ENCODE results near the gene SARDH.

SARDH gene

DNA sequence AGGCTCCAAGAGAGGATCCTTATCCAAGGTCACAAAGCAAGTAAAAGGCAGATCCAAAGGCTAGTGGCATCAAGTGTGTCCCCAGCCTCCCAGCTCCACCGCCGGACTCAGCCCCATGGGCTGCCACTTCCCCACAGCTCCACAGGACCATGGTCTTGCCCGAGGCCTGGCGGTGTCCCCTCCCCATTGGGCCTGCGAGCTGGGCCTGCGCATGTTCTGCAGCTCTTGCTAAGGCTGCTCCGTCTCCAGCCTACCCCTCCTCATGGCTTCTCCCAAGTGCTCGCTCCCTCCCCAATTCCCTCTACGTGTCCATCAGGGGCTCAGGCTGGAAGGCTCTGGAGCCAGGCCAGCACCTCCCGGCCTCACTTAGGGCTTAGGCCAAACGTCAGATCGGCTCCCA is 72.6 kb downstream of the SARDH start:
- H3K9me3 ChIP-seq (ENCODE audit: insufficient read depth, low read depth, low read length) = no peaks in the 10 kb centered on the region
- no peaks in the 10 kb centered on the region for H3K9me2 ChIP-seq (replicated peaks; ENCODE audit: low read depth, low read length)
- no peaks in the 10 kb centered on the region for H3K4me1 ChIP-seq (ENCODE audit: insufficient read depth, low read length, poor library complexity, severe bottlenecking)
- H3F3A ChIP-seq (ENCODE audit: low read depth) = no peaks in the 10 kb centered on the region
- no peaks in the 10 kb centered on the region for H3K36me3 ChIP-seq (ENCODE audit: insufficient read depth, low read length)
- TF ChIP-seq, protein P1, sequence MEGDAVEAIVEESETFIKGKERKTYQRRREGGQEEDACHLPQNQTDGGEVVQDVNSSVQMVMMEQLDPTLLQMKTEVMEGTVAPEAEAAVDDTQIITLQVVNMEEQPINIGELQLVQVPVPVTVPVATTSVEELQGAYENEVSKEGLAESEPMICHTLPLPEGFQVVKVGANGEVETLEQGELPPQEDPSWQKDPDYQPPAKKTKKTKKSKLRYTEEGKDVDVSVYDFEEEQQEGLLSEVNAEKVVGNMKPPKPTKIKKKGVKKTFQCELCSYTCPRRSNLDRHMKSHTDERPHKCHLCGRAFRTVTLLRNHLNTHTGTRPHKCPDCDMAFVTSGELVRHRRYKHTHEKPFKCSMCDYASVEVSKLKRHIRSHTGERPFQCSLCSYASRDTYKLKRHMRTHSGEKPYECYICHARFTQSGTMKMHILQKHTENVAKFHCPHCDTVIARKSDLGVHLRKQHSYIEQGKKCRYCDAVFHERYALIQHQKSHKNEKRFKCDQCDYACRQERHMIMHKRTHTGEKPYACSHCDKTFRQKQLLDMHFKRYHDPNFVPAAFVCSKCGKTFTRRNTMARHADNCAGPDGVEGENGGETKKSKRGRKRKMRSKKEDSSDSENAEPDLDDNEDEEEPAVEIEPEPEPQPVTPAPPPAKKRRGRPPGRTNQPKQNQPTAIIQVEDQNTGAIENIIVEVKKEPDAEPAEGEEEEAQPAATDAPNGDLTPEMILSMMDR (conservative IDR thresholded peaks at IDR 0.05; ENCODE audit: low read length) = no peak
- no peak for TF ChIP-seq EZH2phosphoT487 (IDR thresholded peaks at IDR 0.05; ENCODE audit: borderline replicate concordance)
- H2AFZ ChIP-seq (ENCODE audit: low read length) = no peak overlapping the region
- no peak overlapping the region for H3K4me2 ChIP-seq (ENCODE audit: low read depth, low read length, poor library complexity, severe bottlenecking)
- H3K27me3 ChIP-seq (ENCODE audit: insufficient read depth, low read length, poor library complexity, severe bottlenecking) = no peaks in the 10 kb centered on the region
- H3K79me2 ChIP-seq (ENCODE audit: insufficient read depth, low read length) = no peaks in the 10 kb centered on the region
- H3K9ac ChIP-seq (ENCODE audit: low read depth, low read length, poor library complexity, severe bottlenecking) = no peak overlapping the region
- H4K20me1 ChIP-seq (ENCODE audit: insufficient read depth, low read length, poor library complexity, severe bottlenecking) = no peaks in the 10 kb centered on the region
- H3K4me3 ChIP-seq (ENCODE audit: low read length, poor library complexity, severe bottlenecking) = no peak overlapping the region

DNA sequence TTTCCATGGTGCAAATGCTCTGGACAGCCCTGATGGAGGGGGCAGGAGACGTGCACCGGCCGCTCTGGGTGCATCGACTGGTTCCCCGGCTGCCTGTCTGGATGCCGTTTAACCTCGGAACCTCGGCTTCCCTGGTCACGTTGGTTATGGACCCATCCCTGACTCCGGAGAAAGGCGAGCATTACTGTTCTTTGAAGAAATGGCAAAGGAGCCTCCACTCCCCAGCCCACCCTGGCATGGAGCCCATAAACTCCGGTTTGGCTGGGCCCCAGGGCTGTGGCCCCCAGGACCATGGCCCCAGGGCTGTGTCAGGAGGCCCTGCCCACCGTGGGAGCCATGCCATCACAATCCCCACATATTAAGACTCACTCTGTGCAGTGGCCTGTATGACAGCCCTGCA is 73.1 kb downstream of the SARDH start:
- Histone ChIP-seq H4K20me1 (ENCODE audit: insufficient read depth, low read length, poor library complexity, severe bottlenecking) (no peaks in the 10 kb centered on the region), H3K27me3 (ENCODE audit: insufficient read depth, low read length, poor library complexity, severe bottlenecking) (no peaks in the 10 kb centered on the region), H3K4me2 (ENCODE audit: low read depth, low read length, poor library complexity, severe bottlenecking) (no peak overlapping the region), H3F3A (ENCODE audit: low read depth) (no peaks in the 10 kb centered on the region), H3K79me2 (ENCODE audit: insufficient read depth, low read length) (no peaks in the 10 kb centered on the region), H3K9me3 (ENCODE audit: insufficient read depth, low read depth, low read length) (no peaks in the 10 kb centered on the region), H3K4me3 (ENCODE audit: low read length, poor library complexity, severe bottlenecking) (no peak overlapping the region), H3K4me1 (ENCODE audit: insufficient read depth, low read length, poor library complexity, severe bottlenecking) (no peaks in the 10 kb centered on the region), H3K36me3 (ENCODE audit: insufficient read depth, low read length) (no peaks in the 10 kb centered on the region), H2AFZ (ENCODE audit: low read length) (no peak overlapping the region), H3K9me2 (replicated peaks; ENCODE audit: low read depth, low read length) (no peaks in the 10 kb centered on the region), H3K9ac (ENCODE audit: low read depth, low read length, poor library complexity, severe bottlenecking) (no peak overlapping the region)
- TF ChIP-seq EZH2phosphoT487 (IDR thresholded peaks at IDR 0.05; ENCODE audit: borderline replicate concordance) = no peak
- TF ChIP-seq, protein P1 (conservative IDR thresholded peaks at IDR 0.05; ENCODE audit: low read length) = no peak

DNA sequence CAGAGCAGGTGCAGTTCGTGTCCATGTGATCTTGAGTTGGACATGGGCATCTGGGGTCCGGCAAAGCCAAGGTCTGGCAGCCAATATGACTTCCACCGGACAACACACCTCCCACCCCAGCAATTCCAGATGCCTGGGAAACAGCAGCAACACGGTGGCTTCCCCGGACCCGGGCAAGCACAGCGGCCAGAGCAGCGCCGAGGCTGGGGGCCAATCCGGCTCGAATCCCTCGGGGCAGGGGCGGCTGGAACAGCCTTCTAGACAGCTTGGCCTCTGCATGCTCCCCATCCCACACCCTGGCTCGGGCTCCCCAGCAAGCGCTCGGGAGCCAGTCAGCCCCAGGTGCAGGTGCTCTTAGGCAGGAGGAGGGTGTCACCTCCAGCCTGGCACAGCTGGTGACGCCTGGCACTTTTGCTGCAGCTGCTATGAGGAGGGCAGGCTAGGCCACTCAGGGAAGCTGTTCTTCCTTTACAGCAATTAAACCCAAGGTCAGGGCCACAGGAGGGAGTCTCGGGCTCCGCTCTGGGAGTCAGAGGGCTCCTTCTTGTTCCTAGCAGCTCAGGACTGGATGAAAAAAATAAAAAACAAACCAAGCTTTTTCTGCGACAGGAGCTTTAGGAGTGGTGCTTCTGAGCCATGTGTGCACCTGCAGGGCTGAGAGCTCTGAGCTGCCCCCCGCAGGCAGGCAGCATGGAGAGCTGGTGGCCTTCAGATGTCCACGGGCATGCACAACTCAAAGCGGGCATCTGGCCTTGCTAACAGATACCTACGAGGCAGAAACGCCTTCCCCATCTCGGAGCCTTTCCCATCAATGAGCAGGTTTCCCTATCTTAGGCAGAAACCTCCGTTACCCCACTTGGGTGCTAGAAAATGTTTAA is 73.7 kb downstream of the SARDH start:
- no peaks in the 10 kb centered on the region for H3K36me3 ChIP-seq (ENCODE audit: insufficient read depth, low read length)
- no peaks in the 10 kb centered on the region for H3K79me2 ChIP-seq (ENCODE audit: insufficient read depth, low read length)
- H3K27me3 ChIP-seq (ENCODE audit: insufficient read depth, low read length, poor library complexity, severe bottlenecking) = no peaks in the 10 kb centered on the region
- no peaks in the 10 kb centered on the region for H3F3A ChIP-seq (ENCODE audit: low read depth)
- H3K4me2 ChIP-seq (ENCODE audit: low read depth, low read length, poor library complexity, severe bottlenecking) = no peak overlapping the region
- H3K4me1 ChIP-seq (ENCODE audit: insufficient read depth, low read length, poor library complexity, severe bottlenecking) = no peaks in the 10 kb centered on the region
- no peak overlapping the region for H3K9ac ChIP-seq (ENCODE audit: low read depth, low read length, poor library complexity, severe bottlenecking)
- no peak overlapping the region for H2AFZ ChIP-seq (ENCODE audit: low read length)
- no peaks in the 10 kb centered on the region for H3K9me3 ChIP-seq (ENCODE audit: insufficient read depth, low read depth, low read length)
- no peaks in the 10 kb centered on the region for H3K9me2 ChIP-seq (replicated peaks; ENCODE audit: low read depth, low read length)
- no peak overlapping the region for H3K4me3 ChIP-seq (ENCODE audit: low read length, poor library complexity, severe bottlenecking)
- no peaks in the 10 kb centered on the region for H4K20me1 ChIP-seq (ENCODE audit: insufficient read depth, low read length, poor library complexity, severe bottlenecking)
- TF ChIP-seq, protein P1 (conservative IDR thresholded peaks at IDR 0.05; ENCODE audit: low read length) = peak; percentile 62
- TF ChIP-seq EZH2phosphoT487 (IDR thresholded peaks at IDR 0.05; ENCODE audit: borderline replicate concordance) = no peak
